ENCODE measurements around the gene DNAJC13.

DNAJC13 gene

DNA sequence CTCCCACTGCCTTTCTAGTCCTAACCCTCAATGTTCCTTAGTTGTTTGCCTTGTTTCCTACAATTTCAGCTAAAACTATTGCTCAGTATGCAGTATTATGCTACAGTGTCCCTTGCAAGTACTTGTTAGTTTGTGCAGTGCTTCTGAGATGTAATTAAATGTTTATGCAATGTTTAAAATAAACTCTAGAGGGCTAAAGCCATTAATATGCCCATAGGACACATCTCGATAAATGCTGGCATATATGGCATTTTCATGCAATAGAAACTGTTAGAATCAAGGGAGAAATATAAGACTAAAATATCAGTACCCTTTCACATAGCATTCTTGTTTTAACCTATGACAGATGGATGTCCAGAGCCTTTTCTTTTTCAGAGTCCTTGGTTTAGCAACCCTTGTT is 120.0 kb downstream of the DNAJC13 start:
- Histone ChIP-seq H3K9me3 (ENCODE audit: control insufficient read depth, insufficient read depth, low read length) (no peaks in the 10 kb centered on the region), H3K36me3 (ENCODE audit: control insufficient read depth, low read length) (peaks cover 42% of the 10 kb centered on the region), H3K4me3 (ENCODE audit: low read length) (no peak overlapping the region), H3K4me1 (ENCODE audit: control insufficient read depth, low read length) (no peaks in the 10 kb centered on the region), H3K27me3 (ENCODE audit: control insufficient read depth, low read length) (no peaks in the 10 kb centered on the region), H3K27ac (ENCODE audit: low read depth, low read length) (no peak overlapping the region), H3K79me2 (ENCODE audit: control insufficient read depth, low read length) (no peaks in the 10 kb centered on the region; the same call in 1 of the 2 replicates), H3K9me2 (replicated peaks; ENCODE audit: control insufficient read depth, low read length) (no peaks in the 10 kb centered on the region), H3F3A (ENCODE audit: control insufficient read depth, insufficient read depth) (0 out of 2 replicates have a peak, but pooled peaks cover 5% of the 10 kb centered on the region), H4K20me1 (ENCODE audit: control insufficient read depth, insufficient read depth, low read depth, low read length) (0 out of 2 replicates have a peak, but pooled peaks cover 4% of the 10 kb centered on the region), H3K4me2 (ENCODE audit: low read length) (no peak overlapping the region)
- no peak for TF ChIP-seq EZH2phosphoT487 (IDR thresholded peaks at IDR 0.05; ENCODE audit: borderline replicate concordance, low read length)
- TF ChIP-seq, protein P1, sequence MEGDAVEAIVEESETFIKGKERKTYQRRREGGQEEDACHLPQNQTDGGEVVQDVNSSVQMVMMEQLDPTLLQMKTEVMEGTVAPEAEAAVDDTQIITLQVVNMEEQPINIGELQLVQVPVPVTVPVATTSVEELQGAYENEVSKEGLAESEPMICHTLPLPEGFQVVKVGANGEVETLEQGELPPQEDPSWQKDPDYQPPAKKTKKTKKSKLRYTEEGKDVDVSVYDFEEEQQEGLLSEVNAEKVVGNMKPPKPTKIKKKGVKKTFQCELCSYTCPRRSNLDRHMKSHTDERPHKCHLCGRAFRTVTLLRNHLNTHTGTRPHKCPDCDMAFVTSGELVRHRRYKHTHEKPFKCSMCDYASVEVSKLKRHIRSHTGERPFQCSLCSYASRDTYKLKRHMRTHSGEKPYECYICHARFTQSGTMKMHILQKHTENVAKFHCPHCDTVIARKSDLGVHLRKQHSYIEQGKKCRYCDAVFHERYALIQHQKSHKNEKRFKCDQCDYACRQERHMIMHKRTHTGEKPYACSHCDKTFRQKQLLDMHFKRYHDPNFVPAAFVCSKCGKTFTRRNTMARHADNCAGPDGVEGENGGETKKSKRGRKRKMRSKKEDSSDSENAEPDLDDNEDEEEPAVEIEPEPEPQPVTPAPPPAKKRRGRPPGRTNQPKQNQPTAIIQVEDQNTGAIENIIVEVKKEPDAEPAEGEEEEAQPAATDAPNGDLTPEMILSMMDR (IDR thresholded peaks at IDR 0.05; ENCODE audit: low read depth, low read length, poor library complexity, severe bottlenecking), result no peak

DNA sequence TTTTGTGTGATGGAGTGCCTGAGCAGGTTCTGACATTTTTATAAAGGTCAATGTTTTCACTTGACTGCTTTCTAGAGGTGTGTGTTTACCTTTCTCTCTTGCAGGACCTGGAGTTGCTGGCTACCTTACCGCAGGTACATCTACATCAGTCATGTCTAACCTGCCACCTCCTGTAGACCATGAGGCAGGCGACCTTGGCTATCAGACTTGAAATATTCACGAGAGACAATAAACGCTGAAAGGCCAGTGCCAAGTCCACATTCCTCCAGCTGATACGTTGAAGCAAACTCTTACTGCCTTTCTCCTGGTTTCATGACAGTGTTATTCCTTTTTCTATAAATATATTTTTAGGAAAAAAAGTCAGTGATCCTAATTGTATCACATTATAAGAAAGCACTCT is 120.8 kb downstream of the DNAJC13 start:
- Histone ChIP-seq H4K20me1 (ENCODE audit: control insufficient read depth, insufficient read depth, low read depth, low read length) (0 out of 2 replicates have a peak, but pooled peaks cover 4% of the 10 kb centered on the region), H3F3A (ENCODE audit: control insufficient read depth, insufficient read depth) (0 out of 2 replicates have a peak, but pooled peaks cover 5% of the 10 kb centered on the region), H3K9me2 (replicated peaks; ENCODE audit: control insufficient read depth, low read length) (no peaks in the 10 kb centered on the region), H3K27me3 (ENCODE audit: control insufficient read depth, low read length) (no peaks in the 10 kb centered on the region), H3K4me2 (ENCODE audit: low read length) (no peak overlapping the region), H3K79me2 (ENCODE audit: control insufficient read depth, low read length) (no peaks in the 10 kb centered on the region; the same call in 1 of the 2 replicates), H3K9me3 (ENCODE audit: control insufficient read depth, insufficient read depth, low read length) (no peaks in the 10 kb centered on the region), H3K4me1 (ENCODE audit: control insufficient read depth, low read length) (no peaks in the 10 kb centered on the region), H3K27ac (ENCODE audit: low read depth, low read length) (no peak overlapping the region), H3K4me3 (ENCODE audit: low read length) (no peak overlapping the region), H3K36me3 (ENCODE audit: control insufficient read depth, low read length) (peaks cover 42% of the 10 kb centered on the region)
- TF ChIP-seq EZH2phosphoT487 (IDR thresholded peaks at IDR 0.05; ENCODE audit: borderline replicate concordance, low read length), result no peak
- TF ChIP-seq, protein P1 (IDR thresholded peaks at IDR 0.05; ENCODE audit: low read depth, low read length, poor library complexity, severe bottlenecking), result no peak

GRCh38 chr3:132539681-132540080 is 122.4 kb downstream of the DNAJC13 start:
- no peaks in the 10 kb centered on the region for H3K9me3 ChIP-seq (ENCODE audit: control insufficient read depth, insufficient read depth, low read length)
- no peak overlapping the region for H3K4me3 ChIP-seq (ENCODE audit: low read length)
- 0 out of 2 replicates have a peak, but pooled peaks cover 5% of the 10 kb centered on the region for H3F3A ChIP-seq (ENCODE audit: control insufficient read depth, insufficient read depth)
- no peak overlapping the region for H3K27ac ChIP-seq (ENCODE audit: low read depth, low read length)
- H3K4me1 ChIP-seq (ENCODE audit: control insufficient read depth, low read length), result no peaks in the 10 kb centered on the region
- H3K36me3 ChIP-seq (ENCODE audit: control insufficient read depth, low read length), result peaks cover 41% of the 10 kb centered on the region
- no peak for TF ChIP-seq EZH2phosphoT487 (IDR thresholded peaks at IDR 0.05; ENCODE audit: borderline replicate concordance, low read length)
- TF ChIP-seq, protein P1 (IDR thresholded peaks at IDR 0.05; ENCODE audit: low read depth, low read length, poor library complexity, severe bottlenecking), result no peak
- no peaks in the 10 kb centered on the region for H3K27me3 ChIP-seq (ENCODE audit: control insufficient read depth, low read length)
- H3K9me2 ChIP-seq (replicated peaks; ENCODE audit: control insufficient read depth, low read length), result no peaks in the 10 kb centered on the region
- no peaks in the 10 kb centered on the region; the same call in 1 of the 2 replicates for H3K79me2 ChIP-seq (ENCODE audit: control insufficient read depth, low read length)
- no peak overlapping the region for H3K4me2 ChIP-seq (ENCODE audit: low read length)
- 0 out of 2 replicates have a peak, but pooled peaks cover 4% of the 10 kb centered on the region for H4K20me1 ChIP-seq (ENCODE audit: control insufficient read depth, insufficient read depth, low read depth, low read length)
